HEK293 (cell line): ENCODE data around the gene APOBEC2.

ENCODE experiments used
- GFI1B ChIP-seq: fragments of 450-650 bp; formaldehyde crosslinking; IDR thresholded peaks from 2 replicates; pipeline ENCODE4 v1.5.1; 2016; ENCODE audit warnings: missing biosample characterization, missing genetic modification characterization
- KLF10 ChIP-seq: fragments of 450-650 bp; IDR thresholded peaks from 2 replicates; pipeline ENCODE4 v1.5.1; 2018; ENCODE audit warnings: missing biosample characterization, mild to moderate bottlenecking, missing genetic modification characterization
- TCF7L2 ChIP-seq: IDR thresholded peaks from 2 replicates; pipeline ENCODE4 v1.6.1; 2011; ENCODE audit warnings: low read depth, mild to moderate bottlenecking, inconsistent platforms, low read length, moderate library complexity, borderline replicate concordance
- ZBTB7A ChIP-seq: fragments of 450-650 bp; formaldehyde crosslinking; IDR thresholded peaks from 2 replicates; pipeline ENCODE4 v1.5.1; 2016; ENCODE audit warnings: low read depth, missing biosample characterization, missing genetic modification characterization
- ZNF114 ChIP-seq: fragments of 450-650 bp; formaldehyde crosslinking; IDR thresholded peaks from 2 replicates; pipeline ENCODE4 v1.5.0; 2017; ENCODE audit warnings: missing biosample characterization, missing genetic modification characterization
- ZNF155 ChIP-seq: fragments of 450-650 bp; formaldehyde crosslinking; IDR thresholded peaks from 2 replicates; pipeline ENCODE4 v1.5.1; 2016; ENCODE audit warnings: missing biosample characterization, missing genetic modification characterization
- ZNF174 ChIP-seq: fragments of 450-650 bp; formaldehyde crosslinking; IDR thresholded peaks from 2 replicates; pipeline ENCODE4 v1.5.0; 2017; ENCODE audit warnings: missing biosample characterization, mild to moderate bottlenecking, missing genetic modification characterization
- ZNF23 ChIP-seq: fragments of 450-650 bp; formaldehyde crosslinking; IDR thresholded peaks from 2 replicates; pipeline ENCODE4 v1.5.1; 2016; ENCODE audit warnings: missing biosample characterization, missing genetic modification characterization, borderline replicate concordance
- ZNF394 ChIP-seq: fragments of 450-650 bp; formaldehyde crosslinking; IDR thresholded peaks from 2 replicates; pipeline ENCODE4 v1.5.1; 2016; ENCODE audit warnings: missing biosample characterization, missing genetic modification characterization, mild to moderate bottlenecking, moderate library complexity, borderline replicate concordance
- ZNF426 ChIP-seq: fragments of 450-650 bp; formaldehyde crosslinking; IDR thresholded peaks from 2 replicates; pipeline ENCODE4 v1.5.1; 2017; ENCODE audit warnings: missing biosample characterization, missing genetic modification characterization, mild to moderate bottlenecking, inconsistent platforms, moderate library complexity
- ZNF48 ChIP-seq: fragments of 450-650 bp; formaldehyde crosslinking; IDR thresholded peaks from 2 replicates; pipeline ENCODE4 v1.5.1; 2016; ENCODE audit warnings: missing biosample characterization, missing genetic modification characterization
- ZNF571 ChIP-seq: fragments of 450-650 bp; formaldehyde crosslinking; IDR thresholded peaks from 2 replicates; pipeline ENCODE4 v1.5.0; 2017; ENCODE audit warnings: missing biosample characterization, missing genetic modification characterization
- ZNF600 ChIP-seq: fragments of 450-650 bp; formaldehyde crosslinking; IDR thresholded peaks from 2 replicates; pipeline ENCODE4 v1.5.1; 2016; ENCODE audit warnings: missing biosample characterization, missing genetic modification characterization
- ZNF664 ChIP-seq: fragments of 450-650 bp; formaldehyde crosslinking; IDR thresholded peaks from 2 replicates; pipeline ENCODE4 v1.5.1; 2016; ENCODE audit warnings: missing biosample characterization, missing genetic modification characterization
- ZNF707 ChIP-seq: fragments of 450-650 bp; formaldehyde crosslinking; IDR thresholded peaks from 2 replicates; pipeline ENCODE4 v1.5.1; 2016; ENCODE audit warnings: missing biosample characterization, missing genetic modification characterization
- ZNF747 ChIP-seq: fragments of 450-650 bp; formaldehyde crosslinking; IDR thresholded peaks from 2 replicates; pipeline ENCODE4 v1.5.1; 2016; ENCODE audit warnings: missing biosample characterization, missing genetic modification characterization
- ZNF792 ChIP-seq: fragments of 450-650 bp; formaldehyde crosslinking; IDR thresholded peaks from 2 replicates; pipeline ENCODE4 v1.5.1; 2016; ENCODE audit warnings: missing biosample characterization, missing genetic modification characterization
- TF ChIP-seq, protein P1 (sequence below): fragments of 450-650 bp; formaldehyde crosslinking; IDR thresholded peaks from 2 replicates; pipeline ENCODE4 v1.5.1; 2016; ENCODE audit warnings: missing biosample characterization, missing genetic modification characterization
- TF ChIP-seq, protein P2 (sequence below): fragments of 450-650 bp; formaldehyde crosslinking; IDR thresholded peaks from 2 replicates; pipeline ENCODE4 v1.5.1; 2016; ENCODE audit warnings: missing biosample characterization, missing genetic modification characterization
- TF ChIP-seq, protein P3 (sequence below): fragments of 450-650 bp; formaldehyde crosslinking; IDR thresholded peaks from 2 replicates; pipeline ENCODE4; 2016; ENCODE audit warnings: missing biosample characterization, missing genetic modification characterization
- TF ChIP-seq, protein P4 (sequence below): fragments of 450-650 bp; IDR thresholded peaks from 2 replicates; pipeline ENCODE4 v1.5.1; 2018; ENCODE audit warnings: missing biosample characterization, missing genetic modification characterization
- TF ChIP-seq, protein P5 (sequence below): fragments of 450-650 bp; formaldehyde crosslinking; IDR thresholded peaks from 2 replicates; pipeline ENCODE4 v1.5.1; 2016; ENCODE audit warnings: missing biosample characterization, missing genetic modification characterization
- TF ChIP-seq, protein P6 (sequence below): fragments of 450-650 bp; formaldehyde crosslinking; IDR thresholded peaks from 2 replicates; pipeline ENCODE4 v1.5.1; 2017; ENCODE audit warnings: missing biosample characterization, missing genetic modification characterization
- TF ChIP-seq, protein P7 (sequence below): fragments of 450-650 bp; formaldehyde crosslinking; IDR thresholded peaks from 2 replicates; pipeline ENCODE4 v1.5.1; 2016; ENCODE audit warnings: missing biosample characterization, missing genetic modification characterization

APOBEC2 gene

DNA sequence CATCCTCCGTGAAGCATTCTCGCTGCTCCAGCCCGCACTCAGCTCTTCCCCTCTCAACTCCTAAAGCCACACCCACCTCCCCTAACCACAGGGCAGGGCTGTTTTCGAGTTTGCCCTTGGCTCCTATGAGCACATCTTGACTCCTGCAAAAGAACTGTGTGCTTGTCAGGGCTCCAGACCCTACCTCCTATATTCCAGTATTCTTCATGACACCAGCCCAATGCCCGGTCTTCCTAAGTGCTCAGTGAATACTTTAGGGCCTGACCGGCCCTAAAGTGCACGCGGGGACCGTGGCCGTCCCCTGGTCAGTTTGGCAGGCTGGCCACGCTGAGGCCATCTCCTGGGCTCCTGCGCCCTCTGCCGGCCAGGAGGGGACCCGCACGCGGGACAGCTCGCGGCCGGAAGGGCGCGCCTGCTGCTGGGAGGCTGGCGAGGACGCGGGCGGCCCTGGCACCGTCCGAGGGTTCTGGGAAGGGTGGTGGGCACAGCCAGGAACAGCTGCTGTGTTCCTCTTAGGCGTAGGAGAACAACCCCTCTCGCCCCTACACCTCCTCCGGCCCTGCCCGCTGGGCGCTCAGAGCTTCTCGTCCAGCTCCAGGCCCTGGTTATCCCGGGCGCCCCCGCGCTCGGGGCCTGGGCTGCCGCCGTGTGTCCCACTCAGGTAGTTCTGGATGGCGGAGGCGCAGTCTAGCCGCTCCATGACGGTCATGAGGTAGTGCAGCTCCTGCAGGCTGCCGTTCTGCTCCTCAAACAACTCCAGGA, 25.0 kb upstream of the APOBEC2 start (continued):
- no peak for TF ChIP-seq ZNF571 (tag by site-specific recombination)
- TF ChIP-seq ZNF48 (tag by site-specific recombination), result no peak
- TF ChIP-seq, protein P1, sequence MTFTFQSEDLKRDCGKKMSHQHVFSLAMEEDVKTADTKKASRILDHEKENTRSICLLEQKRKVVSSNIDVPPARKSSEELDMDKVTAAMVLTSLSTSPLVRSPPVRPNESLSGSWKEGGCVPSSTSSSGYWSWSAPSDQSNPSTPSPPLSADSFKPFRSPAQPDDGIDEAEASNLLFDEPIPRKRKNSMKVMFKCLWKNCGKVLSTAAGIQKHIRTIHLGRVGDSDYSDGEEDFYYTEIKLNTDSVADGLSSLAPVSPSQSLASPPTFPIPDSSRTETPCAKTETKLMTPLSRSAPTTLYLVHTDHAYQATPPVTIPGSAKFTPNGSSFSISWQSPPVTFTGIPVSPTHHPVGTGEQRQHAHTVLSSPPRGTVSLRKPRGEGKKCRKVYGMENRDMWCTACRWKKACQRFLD, result no peak
- TF ChIP-seq KLF10 (tag by site-specific recombination), result no peak
- TF ChIP-seq ZNF664, result no peak
- no peak for TF ChIP-seq TCF7L2
- TF ChIP-seq GFI1B (tag by site-specific recombination), result no peak
- TF ChIP-seq, protein P2, sequence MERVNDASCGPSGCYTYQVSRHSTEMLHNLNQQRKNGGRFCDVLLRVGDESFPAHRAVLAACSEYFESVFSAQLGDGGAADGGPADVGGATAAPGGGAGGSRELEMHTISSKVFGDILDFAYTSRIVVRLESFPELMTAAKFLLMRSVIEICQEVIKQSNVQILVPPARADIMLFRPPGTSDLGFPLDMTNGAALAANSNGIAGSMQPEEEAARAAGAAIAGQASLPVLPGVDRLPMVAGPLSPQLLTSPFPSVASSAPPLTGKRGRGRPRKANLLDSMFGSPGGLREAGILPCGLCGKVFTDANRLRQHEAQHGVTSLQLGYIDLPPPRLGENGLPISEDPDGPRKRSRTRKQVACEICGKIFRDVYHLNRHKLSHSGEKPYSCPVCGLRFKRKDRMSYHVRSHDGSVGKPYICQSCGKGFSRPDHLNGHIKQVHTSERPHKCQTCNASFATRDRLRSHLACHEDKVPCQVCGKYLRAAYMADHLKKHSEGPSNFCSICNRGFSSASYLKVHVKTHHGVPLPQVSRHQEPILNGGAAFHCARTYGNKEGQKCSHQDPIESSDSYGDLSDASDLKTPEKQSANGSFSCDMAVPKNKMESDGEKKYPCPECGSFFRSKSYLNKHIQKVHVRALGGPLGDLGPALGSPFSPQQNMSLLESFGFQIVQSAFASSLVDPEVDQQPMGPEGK, result no peak
- no peak for TF ChIP-seq ZNF707 (tag by site-specific recombination)
- TF ChIP-seq ZNF155, result no peak
- TF ChIP-seq ZNF600 (tag by site-specific recombination), result no peak; the same call in 1 of the 2 replicates
- TF ChIP-seq, protein P3, sequence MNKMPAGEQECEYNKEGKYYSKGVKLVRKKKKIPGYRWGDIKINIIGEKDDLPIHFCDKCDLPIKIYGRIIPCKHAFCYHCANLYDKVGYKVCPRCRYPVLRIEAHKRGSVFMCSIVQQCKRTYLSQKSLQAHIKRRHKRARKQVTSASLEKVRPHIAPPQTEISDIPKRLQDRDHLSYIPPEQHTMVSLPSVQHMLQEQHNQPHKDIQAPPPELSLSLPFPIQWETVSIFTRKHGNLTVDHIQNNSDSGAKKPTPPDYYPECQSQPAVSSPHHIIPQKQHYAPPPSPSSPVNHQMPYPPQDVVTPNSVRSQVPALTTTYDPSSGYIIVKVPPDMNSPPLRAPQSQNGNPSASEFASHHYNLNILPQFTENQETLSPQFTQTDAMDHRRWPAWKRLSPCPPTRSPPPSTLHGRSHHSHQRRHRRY (tag by site-specific recombination), result no peak
- no peak for TF ChIP-seq ZNF114
- no peak for TF ChIP-seq ZNF174
- no peak for TF ChIP-seq ZNF394
- TF ChIP-seq, protein P4, sequence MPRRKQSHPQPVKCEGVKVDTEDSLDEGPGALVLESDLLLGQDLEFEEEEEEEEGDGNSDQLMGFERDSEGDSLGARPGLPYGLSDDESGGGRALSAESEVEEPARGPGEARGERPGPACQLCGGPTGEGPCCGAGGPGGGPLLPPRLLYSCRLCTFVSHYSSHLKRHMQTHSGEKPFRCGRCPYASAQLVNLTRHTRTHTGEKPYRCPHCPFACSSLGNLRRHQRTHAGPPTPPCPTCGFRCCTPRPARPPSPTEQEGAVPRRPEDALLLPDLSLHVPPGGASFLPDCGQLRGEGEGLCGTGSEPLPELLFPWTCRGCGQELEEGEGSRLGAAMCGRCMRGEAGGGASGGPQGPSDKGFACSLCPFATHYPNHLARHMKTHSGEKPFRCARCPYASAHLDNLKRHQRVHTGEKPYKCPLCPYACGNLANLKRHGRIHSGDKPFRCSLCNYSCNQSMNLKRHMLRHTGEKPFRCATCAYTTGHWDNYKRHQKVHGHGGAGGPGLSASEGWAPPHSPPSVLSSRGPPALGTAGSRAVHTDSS (tag by site-specific recombination), result no peak
- no peak for TF ChIP-seq ZNF792 (tag by site-specific recombination)
- TF ChIP-seq, protein P5, sequence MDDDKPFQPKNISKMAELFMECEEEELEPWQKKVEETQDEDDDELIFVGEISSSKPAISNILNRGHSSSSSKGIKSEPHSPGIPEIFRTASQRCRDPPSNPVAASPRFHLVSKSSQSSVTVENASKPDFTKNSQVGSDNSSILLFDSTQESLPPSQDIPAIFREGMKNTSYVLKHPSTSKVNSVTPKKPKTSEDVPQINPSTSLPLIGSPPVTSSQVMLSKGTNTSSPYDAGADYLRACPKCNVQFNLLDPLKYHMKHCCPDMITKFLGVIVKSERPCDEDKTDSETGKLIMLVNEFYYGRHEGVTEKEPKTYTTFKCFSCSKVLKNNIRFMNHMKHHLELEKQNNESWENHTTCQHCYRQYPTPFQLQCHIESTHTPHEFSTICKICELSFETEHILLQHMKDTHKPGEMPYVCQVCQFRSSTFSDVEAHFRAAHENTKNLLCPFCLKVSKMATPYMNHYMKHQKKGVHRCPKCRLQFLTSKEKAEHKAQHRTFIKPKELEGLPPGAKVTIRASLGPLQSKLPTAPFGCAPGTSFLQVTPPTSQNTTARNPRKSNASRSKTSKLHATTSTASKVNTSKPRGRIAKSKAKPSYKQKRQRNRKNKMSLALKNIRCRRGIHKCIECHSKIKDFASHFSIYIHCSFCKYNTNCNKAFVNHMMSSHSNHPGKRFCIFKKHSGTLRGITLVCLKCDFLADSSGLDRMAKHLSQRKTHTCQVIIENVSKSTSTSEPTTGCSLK (tag by site-specific recombination), result no peak
- TF ChIP-seq ZBTB7A (tag by site-specific recombination), result no peak
- TF ChIP-seq ZNF426 (tag by site-specific recombination), result no peak
- TF ChIP-seq, protein P6, sequence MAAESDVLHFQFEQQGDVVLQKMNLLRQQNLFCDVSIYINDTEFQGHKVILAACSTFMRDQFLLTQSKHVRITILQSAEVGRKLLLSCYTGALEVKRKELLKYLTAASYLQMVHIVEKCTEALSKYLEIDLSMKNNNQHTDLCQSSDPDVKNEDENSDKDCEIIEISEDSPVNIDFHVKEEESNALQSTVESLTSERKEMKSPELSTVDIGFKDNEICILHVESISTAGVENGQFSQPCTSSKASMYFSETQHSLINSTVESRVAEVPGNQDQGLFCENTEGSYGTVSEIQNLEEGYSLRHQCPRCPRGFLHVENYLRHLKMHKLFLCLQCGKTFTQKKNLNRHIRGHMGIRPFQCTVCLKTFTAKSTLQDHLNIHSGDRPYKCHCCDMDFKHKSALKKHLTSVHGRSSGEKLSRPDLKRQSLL (tag by site-specific recombination), result no peak
- TF ChIP-seq ZNF747 (tag by site-specific recombination), result no peak
- TF ChIP-seq, protein P7, sequence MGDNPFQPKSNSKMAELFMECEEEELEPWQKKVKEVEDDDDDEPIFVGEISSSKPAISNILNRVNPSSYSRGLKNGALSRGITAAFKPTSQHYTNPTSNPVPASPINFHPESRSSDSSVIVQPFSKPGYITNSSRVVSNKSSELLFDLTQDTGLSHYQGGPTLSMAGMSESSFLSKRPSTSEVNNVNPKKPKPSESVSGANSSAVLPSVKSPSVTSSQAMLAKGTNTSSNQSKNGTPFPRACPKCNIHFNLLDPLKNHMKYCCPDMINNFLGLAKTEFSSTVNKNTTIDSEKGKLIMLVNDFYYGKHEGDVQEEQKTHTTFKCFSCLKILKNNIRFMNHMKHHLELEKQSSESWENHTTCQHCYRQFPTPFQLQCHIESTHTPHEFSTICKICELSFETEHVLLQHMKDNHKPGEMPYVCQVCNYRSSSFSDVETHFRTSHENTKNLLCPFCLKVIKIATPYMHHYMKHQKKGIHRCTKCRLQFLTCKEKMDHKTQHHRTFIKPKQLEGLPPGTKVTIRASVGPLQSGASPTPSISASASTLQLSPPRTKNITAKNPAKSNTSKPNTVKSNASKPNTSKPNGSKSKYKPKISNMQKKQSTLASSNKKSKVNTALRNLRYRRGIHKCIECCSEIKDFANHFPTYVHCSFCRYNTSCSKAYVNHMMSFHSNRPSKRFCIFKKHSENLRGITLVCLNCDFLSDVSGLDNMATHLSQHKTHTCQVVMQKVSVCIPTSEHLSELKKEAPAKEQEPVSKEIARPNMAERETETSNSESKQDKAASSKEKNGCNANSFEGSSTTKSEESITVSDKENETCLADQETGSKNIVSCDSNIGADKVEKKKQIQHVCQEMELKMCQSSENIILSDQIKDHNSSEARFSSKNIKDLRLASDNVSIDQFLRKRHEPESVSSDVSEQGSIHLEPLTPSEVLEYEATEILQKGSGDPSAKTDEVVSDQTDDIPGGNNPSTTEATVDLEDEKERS, result no peak
- TF ChIP-seq ZNF23 (tag by site-specific recombination), result no peak
